Pancreas (tissue), 10 donors: ENCODE results near the gene CDH13. TPM values are rescaled to one million over a fixed set of nuclear protein-coding genes. Genes with fewer than 3 reads are reported as not detected.

Source experiments
- ATAC-seq, 4 donors: fragments of 200-7000 bp; cut with Tn5 transposase; one replicate each; pipeline versions ENCODE4 v1.8.0 to v1.9.1; 2020; ENCODE audit warnings: mild to moderate bottlenecking in 4 of 4, moderate library complexity in 4 of 4
- DNase-seq, 6 donors: peaks; one replicate each; pipeline ENCODE4 v3.0.0-alpha.2; 2020
- FAIRE-seq: peaks from 2 replicates; lab custom pipeline; 2012; peaks lifted over from hg19 to GRCh38; lab: Jason Lieb, UNC
- H3K27ac ChIP-seq, 4 donors: fragments of 200-600 bp; sonication (generic); 1 replicate in 3 of 4; 2 replicates in 1 of 4; pipeline versions ENCODE4 v1.5.0 to v1.8.0; 2020
- H3K27me3 ChIP-seq, 4 donors: fragments of 200-600 bp; one replicate each; pipeline ENCODE4 v1.8.0; 2021
- H3K36me3 ChIP-seq, 3 donors: fragments of 200-600 bp; sonication (generic) in 1 of 3; one replicate each; pipeline versions ENCODE4 v1.5.0 to v1.8.0; 2020 to 2021
- H3K4me1 ChIP-seq, 3 donors: fragments of 200-600 bp; one replicate each; pipeline ENCODE4 v1.8.0; 2021
- H3K4me3 ChIP-seq, 4 donors: fragments of 200-600 bp; sonication (generic) in 2 of 4; one replicate each; pipeline versions ENCODE4 v1.5.0 to v1.8.0; 2020 to 2021
- H3K9me3 ChIP-seq, 4 donors: fragments of 200-600 bp; one replicate each; pipeline ENCODE4 v1.8.0; 2021
- CTCF ChIP-seq, 4 donors: fragments of 200-600 bp; sonication (generic) in 3 of 4; IDR thresholded peaks; one replicate each; pipeline versions ENCODE4 v1.5.0 to v1.8.0; 2021; ENCODE audit warnings: antibody characterized with exemption in 4 of 4
- WGBS, 2 donors: extraction: QIAGEN DNeasy Blood & Tissue Kit; methylation state at CpG; one replicate each; pipeline ENCODE4 v1.1.7; 2013; 5-methylcytosine and 5-hydroxymethylcytosine counted together
- intact Hi-C, 3 donors: fragments of 100-400 bp; cut with DNase I; formaldehyde crosslinking; loops; one replicate each; pipeline versions ENCODE4 v1.11.1 to v1.14.2; 2022
- polyA plus RNA-seq, 2 donors: library from polyadenylated mRNA; stranded (reverse); fragments of 200-250 nt; gene quantifications; one replicate each; pipeline ENCODE4 v1.2.3, GENCODE V29; 2013
- total RNA-seq, 6 donors: library from RNA; stranded (reverse); fragmentation: NEBNext Ultra II Directional in 4 of 6; extraction: Animal tissue kit (Norgen Biotek cat#: 25700) in 4 of 6; gene quantifications; one replicate each; pipeline versions ENCODE4 v1.2.1 to v1.2.4, GENCODE V29; 2021 to 2023
- donor health status: healthy with polysubstance abuse.
- donor health status: DM: no; HTN: no; CAD: no; lungs with moderate emphysema.
- donor health status: DM: no; HTN: no; CAD: no.
- donor health status: control.
- donor health status: control.
- donor health status: Bipolar disorder and iron deficiency.
- donor health status: DM: yes; HTN: yes; CAD: no.
- donor health status: DM: no; HTN: no; CAD: no.
- donor health status: DM: no; HTN: no; CAD: no.
- donor health status: DM: yes; HTN: yes; CAD: no.

Gene CDH13
- total and polyA plus RNA-seq, 8 donors, result 0.12 to 1.0 (median 0.37) TPM

GRCh38 chr16:82834151-82834815, 207.5 kb downstream of the CDH13 start:
- intact Hi-C loops, result no loop called here
- ATAC-seq, result no peak
- Histone ChIP-seq H3K36me3 (no peaks in the 10 kb centered on the region), H3K9me3 (no peaks in the 10 kb centered on the region), H3K27me3 (no peaks in the 10 kb centered on the region), H3K4me3 (no peak overlapping the region), H3K4me1 (no peaks in the 10 kb centered on the region), H3K27ac (no peak overlapping the region)
- no peak for TF ChIP-seq CTCF (IDR thresholded peaks at IDR 0.05)
- 68 to 77% methylated on average over 8 of the region's 8 CpGs for WGBS, 2 donors
- FAIRE-seq, result no peak
- no peak for DNase-seq

GRCh38 chr16:82835487-82836155, 208.9 kb downstream of the CDH13 start:
- no peak for TF ChIP-seq CTCF (IDR thresholded peaks at IDR 0.05)
- DNase-seq, result no peak
- no peak for FAIRE-seq
- no peaks in the 10 kb centered on the region for H3K4me1 ChIP-seq
- intact Hi-C loops, result no loop called here
- H3K4me3 ChIP-seq, result no peak overlapping the region
- 81 to 97% methylated on average over 5 of the region's 5 CpGs for WGBS, 2 donors
- no peak overlapping the region for H3K27ac ChIP-seq
- H3K27me3 ChIP-seq, result no peaks in the 10 kb centered on the region
- no peak for ATAC-seq
- H3K36me3 ChIP-seq, result no peaks in the 10 kb centered on the region
- no peaks in the 10 kb centered on the region for H3K9me3 ChIP-seq

- Histone ChIP-seq H3K27me3 (no peaks in the 10 kb centered on the region), H3K4me3 (no peak overlapping the region), H3K4me1 (no peaks in the 10 kb centered on the region), H3K27ac (no peak overlapping the region), H3K36me3 (no peaks in the 10 kb centered on the region), H3K9me3 (no peaks in the 10 kb centered on the region)
- TF ChIP-seq CTCF (IDR thresholded peaks at IDR 0.05), result no peak
- intact Hi-C loops, result no loop called here
- DNase-seq, result no peak
- 72 to 80% methylated on average over 3 of the region's 3 CpGs for WGBS, 2 donors
- FAIRE-seq, result no peak
- ATAC-seq, result no peak
Measured at GRCh38 chr16:82841108-82841507, 214.3 kb downstream of the CDH13 start.

GRCh38 chr16:82843606-82844271, 217.0 kb downstream of the CDH13 start:
- Histone ChIP-seq H3K4me3 (no peak overlapping the region), H3K4me1 (no peaks in the 10 kb centered on the region), H3K27ac (no peak overlapping the region), H3K9me3 (no peaks in the 10 kb centered on the region), H3K27me3 (no peaks in the 10 kb centered on the region), H3K36me3 (no peaks in the 10 kb centered on the region)
- no peak for TF ChIP-seq CTCF (IDR thresholded peaks at IDR 0.05)
- ATAC-seq (no peak), DNase-seq (no peak), FAIRE-seq (no peak)
- 64 to 66% methylated on average over 5 of the region's 5 CpGs for WGBS, 2 donors
- intact Hi-C loops, result no loop called here
